Measurements from ENCODE around the gene NR1D2.

DNA sequence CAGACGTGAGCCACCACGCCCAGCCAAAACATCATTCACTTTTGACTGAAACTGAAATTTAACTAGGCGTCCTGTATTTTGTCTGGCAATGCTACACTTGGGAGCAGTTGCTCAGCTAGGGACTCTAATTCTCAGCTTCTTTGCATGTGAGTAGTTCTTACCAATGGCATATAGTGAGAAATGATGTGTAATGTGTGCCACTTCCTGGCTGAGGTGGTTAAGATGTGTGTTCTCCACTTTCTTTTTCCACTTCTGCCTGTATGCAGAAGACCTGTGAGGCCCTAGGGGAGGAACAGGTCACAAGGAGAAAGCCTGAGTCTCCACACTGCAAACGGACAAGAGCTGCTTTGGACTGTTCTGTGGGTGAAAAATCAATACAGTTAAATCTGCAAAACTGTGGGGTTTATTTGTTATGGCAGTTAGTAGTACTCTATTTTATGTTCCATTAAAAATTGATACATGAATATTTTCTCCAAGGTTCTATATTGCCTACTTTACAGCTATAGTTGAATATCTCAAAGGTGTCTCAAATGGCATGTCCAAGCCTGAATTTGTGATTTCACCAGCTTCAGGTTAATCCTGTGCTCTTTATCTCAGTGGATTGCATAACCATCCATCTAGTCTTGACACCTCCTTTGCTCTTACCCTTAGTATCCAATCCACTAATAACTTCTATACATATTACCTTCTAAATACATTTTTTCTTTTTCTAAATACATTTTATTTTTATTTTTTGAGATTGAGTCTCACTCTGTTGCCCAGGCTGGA lies 59.3 kb downstream of the NR1D2 start:
- TF ChIP-seq ZSCAN20 (CRISPR knock-in tag; IDR thresholded peaks at IDR 0.05; ENCODE audit: borderline replicate concordance), result no peak
- TF ChIP-seq, protein P1, sequence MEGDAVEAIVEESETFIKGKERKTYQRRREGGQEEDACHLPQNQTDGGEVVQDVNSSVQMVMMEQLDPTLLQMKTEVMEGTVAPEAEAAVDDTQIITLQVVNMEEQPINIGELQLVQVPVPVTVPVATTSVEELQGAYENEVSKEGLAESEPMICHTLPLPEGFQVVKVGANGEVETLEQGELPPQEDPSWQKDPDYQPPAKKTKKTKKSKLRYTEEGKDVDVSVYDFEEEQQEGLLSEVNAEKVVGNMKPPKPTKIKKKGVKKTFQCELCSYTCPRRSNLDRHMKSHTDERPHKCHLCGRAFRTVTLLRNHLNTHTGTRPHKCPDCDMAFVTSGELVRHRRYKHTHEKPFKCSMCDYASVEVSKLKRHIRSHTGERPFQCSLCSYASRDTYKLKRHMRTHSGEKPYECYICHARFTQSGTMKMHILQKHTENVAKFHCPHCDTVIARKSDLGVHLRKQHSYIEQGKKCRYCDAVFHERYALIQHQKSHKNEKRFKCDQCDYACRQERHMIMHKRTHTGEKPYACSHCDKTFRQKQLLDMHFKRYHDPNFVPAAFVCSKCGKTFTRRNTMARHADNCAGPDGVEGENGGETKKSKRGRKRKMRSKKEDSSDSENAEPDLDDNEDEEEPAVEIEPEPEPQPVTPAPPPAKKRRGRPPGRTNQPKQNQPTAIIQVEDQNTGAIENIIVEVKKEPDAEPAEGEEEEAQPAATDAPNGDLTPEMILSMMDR (CRISPR knock-in tag; IDR thresholded peaks at IDR 0.05), result no peak
- no peak for TF ChIP-seq HMG20B (CRISPR knock-in tag; conservative IDR thresholded peaks at IDR 0.05)
- TF ChIP-seq RAD21 (CRISPR knock-in tag; IDR thresholded peaks at IDR 0.05), result no peak
- TF ChIP-seq SMC3 (IDR thresholded peaks at IDR 0.05; ENCODE audit: low read length), result no peak
- TF ChIP-seq, protein P2, sequence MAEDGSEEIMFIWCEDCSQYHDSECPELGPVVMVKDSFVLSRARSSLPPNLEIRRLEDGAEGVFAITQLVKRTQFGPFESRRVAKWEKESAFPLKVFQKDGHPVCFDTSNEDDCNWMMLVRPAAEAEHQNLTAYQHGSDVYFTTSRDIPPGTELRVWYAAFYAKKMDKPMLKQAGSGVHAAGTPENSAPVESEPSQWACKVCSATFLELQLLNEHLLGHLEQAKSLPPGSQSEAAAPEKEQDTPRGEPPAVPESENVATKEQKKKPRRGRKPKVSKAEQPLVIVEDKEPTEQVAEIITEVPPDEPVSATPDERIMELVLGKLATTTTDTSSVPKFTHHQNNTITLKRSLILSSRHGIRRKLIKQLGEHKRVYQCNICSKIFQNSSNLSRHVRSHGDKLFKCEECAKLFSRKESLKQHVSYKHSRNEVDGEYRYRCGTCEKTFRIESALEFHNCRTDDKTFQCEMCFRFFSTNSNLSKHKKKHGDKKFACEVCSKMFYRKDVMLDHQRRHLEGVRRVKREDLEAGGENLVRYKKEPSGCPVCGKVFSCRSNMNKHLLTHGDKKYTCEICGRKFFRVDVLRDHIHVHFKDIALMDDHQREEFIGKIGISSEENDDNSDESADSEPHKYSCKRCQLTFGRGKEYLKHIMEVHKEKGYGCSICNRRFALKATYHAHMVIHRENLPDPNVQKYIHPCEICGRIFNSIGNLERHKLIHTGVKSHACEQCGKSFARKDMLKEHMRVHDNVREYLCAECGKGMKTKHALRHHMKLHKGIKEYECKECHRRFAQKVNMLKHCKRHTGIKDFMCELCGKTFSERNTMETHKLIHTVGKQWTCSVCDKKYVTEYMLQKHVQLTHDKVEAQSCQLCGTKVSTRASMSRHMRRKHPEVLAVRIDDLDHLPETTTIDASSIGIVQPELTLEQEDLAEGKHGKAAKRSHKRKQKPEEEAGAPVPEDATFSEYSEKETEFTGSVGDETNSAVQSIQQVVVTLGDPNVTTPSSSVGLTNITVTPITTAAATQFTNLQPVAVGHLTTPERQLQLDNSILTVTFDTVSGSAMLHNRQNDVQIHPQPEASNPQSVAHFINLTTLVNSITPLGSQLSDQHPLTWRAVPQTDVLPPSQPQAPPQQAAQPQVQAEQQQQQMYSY (CRISPR knock-in tag; IDR thresholded peaks at IDR 0.05), result no peak
- no peak for TF ChIP-seq ZNF343 (CRISPR knock-in tag; IDR thresholded peaks at IDR 0.05)
- TF ChIP-seq ZNF546 (CRISPR knock-in tag; conservative IDR thresholded peaks at IDR 0.05), result no peak
- no peak for TF ChIP-seq ELF1 (CRISPR knock-in tag; IDR thresholded peaks at IDR 0.05)

Data from HepG2 (cell line).